Astrocyte of the cerebellum (primary cell): ENCODE results near the gene PHGDH.
A peak's percentile ranks its signal among the peaks of the same experiment; 100 is the strongest.
"Not testable (repeated sequence)": the region's sequence is repeated elsewhere in the genome, so short reads cannot be mapped to it uniquely, and the experiment has no call there.

Experiments used
- DNase-seq: peaks from one replicate; pipeline ENCODE4 v3.0.0-alpha.2; 2011; ENCODE audit warnings: low read depth
- H3K4me3 ChIP-seq: 2 replicates; pipeline ENCODE4 v1.5.1; 2011; ENCODE audit warnings: mild to moderate bottlenecking, low read depth, low read length, moderate library complexity
- in situ Hi-C: cut with HindIII; loops from 2 replicates; pipeline ENCODE4 v1.10.0; 2017; ENCODE audit warnings: low sequenced_read_pairs
- TF ChIP-seq, protein P1 (sequence below): IDR thresholded peaks from 2 replicates; pipeline ENCODE4 v1.5.1; 2012; ENCODE audit warnings: low read length, low read depth, moderate library complexity, mild to moderate bottlenecking; ENCODE audit errors: missing control alignments

The PHGDH gene

GRCh38 chr1:119703666-119704450 is 7.9 kb upstream of the PHGDH start:
- TF ChIP-seq, protein P1, sequence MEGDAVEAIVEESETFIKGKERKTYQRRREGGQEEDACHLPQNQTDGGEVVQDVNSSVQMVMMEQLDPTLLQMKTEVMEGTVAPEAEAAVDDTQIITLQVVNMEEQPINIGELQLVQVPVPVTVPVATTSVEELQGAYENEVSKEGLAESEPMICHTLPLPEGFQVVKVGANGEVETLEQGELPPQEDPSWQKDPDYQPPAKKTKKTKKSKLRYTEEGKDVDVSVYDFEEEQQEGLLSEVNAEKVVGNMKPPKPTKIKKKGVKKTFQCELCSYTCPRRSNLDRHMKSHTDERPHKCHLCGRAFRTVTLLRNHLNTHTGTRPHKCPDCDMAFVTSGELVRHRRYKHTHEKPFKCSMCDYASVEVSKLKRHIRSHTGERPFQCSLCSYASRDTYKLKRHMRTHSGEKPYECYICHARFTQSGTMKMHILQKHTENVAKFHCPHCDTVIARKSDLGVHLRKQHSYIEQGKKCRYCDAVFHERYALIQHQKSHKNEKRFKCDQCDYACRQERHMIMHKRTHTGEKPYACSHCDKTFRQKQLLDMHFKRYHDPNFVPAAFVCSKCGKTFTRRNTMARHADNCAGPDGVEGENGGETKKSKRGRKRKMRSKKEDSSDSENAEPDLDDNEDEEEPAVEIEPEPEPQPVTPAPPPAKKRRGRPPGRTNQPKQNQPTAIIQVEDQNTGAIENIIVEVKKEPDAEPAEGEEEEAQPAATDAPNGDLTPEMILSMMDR: no peak
- DNase-seq: no peak
- in situ Hi-C loops: no loop called here
- no peak overlapping the region for H3K4me3 ChIP-seq

DNA sequence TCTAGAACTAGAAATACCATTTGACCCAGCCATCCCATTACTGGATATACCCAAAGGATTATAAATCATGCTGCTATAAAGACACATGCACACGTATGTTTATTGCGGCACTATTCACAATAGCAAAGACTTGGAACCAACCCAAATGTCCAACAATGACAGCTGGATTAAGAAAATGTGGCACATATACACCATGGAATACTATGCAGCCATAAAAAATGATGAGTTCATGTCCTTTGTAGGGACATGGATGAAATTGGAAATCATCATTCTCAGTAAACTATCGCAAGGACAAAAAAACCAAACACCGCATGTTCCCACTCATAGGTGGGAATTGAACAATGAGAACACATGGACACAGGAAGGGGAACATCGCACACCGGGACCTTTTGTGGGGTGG is 5.1 kb upstream of the PHGDH start:
- H3K4me3 ChIP-seq, DNase-seq, in situ Hi-C loops: not testable (repeated sequence)

- DNase-seq, in situ Hi-C loops: not testable (repeated sequence)
- peak overlapping the region; percentile 83 for H3K4me3 ChIP-seq
Measured at GRCh38 chr1:119711356-119711803, 354 bp upstream of the PHGDH start.

DNA sequence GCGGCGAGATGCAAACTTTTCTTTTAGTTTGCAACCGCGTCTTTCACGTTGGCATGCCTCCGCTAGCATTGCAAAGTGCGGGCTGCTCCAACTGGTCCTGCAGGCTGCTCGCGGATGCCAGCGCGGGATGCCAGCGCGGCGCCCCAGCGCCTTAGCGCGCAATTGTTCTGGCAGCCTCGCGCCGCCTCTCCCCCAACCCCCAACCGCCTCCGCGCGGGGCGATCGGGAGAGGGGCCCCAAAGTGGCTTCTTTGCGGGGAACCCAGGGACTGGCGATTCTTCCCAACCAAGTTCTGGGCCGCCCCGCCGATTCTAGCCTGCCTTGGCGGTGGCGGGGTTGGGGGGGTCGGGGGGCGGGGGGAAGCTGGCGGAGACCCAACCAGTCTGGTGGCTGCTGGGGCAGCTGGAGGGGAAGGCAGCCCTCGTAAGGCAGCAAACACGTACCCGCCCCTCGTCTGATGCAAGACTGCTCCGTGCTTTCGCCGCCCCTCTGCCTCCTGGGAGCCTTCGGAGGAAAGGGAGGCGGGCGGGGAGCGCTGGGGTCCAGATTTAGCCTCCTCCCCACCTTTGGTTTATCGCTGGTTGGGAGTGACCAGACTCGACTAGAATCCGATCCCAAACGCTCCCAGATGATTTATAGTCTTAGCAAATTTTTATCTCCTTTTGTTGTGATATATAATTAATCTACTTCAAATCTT is 756 bp downstream of the PHGDH start:
- H3K4me3 ChIP-seq: peak overlapping the region; percentile 83
- peak; percentile 49 for DNase-seq
- in situ Hi-C loops: no loop called here
- TF ChIP-seq, protein P1: no peak

DNA sequence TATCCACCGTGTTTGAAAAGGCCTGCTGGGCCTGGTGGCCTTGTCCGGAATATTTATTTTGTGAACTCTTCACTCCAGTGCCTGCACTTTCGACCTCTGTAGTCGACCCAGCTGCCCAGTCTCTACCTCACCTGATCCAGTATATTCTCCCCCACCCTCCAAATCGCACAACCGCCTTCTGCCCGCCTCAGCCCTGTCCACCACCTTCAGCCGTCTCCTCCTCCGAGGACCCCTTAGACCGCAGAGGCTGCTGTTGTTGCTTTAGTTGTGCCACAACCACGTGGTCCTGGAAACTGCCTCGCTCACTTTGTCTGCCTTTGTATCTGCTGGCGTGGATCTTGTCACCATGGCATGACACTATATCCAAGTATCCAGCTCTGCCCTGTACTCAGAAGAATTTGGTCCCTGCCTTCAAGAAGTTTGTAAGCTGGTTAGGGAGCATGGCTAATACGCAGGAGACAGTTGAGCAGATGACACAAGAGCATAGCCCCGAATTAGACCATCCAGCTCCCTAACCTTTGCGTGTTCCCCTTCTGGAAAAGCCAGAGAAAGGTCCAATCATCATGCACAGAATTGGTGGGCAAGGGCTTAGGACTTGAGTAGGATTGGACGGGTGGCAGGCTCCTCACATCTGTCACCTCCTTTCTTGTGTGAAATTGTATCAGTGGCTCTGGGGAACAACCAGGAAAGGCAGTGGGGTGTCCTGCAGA is 1.5 kb downstream of the PHGDH start:
- no peak for DNase-seq
- TF ChIP-seq, protein P1: no peak
- in situ Hi-C loops: no loop called here
- H3K4me3 ChIP-seq: peak overlapping the region; percentile 83

GRCh38 chr1:119713749-119714456 is 2.2 kb downstream of the PHGDH start:
- H3K4me3 ChIP-seq: peak overlapping the region; percentile 0
- DNase-seq: no peak
- in situ Hi-C loops: no loop called here
- TF ChIP-seq, protein P1: no peak

GRCh38 chr1:119714583-119714982 is 2.8 kb downstream of the PHGDH start:
- no peak for DNase-seq
- peak overlapping the region; percentile 0 for H3K4me3 ChIP-seq
- in situ Hi-C loops: no loop called here
- TF ChIP-seq, protein P1: no peak
